Colonic mucosa (tissue), 4 donors: ENCODE results near the gene FOXA1. TPM values are rescaled to one million over a fixed set of nuclear protein-coding genes. Genes with fewer than 3 reads are reported as not detected.

ENCODE experiments used
- DNase-seq: peaks from one replicate; pipeline ENCODE4 v3.0.0-alpha.2; 2020
- H3K27ac ChIP-seq: fragments of 200-600 bp; one replicate; pipeline ENCODE4 v1.8.0; 2021
- H3K27me3 ChIP-seq: fragments of 200-600 bp; one replicate; pipeline ENCODE4 v1.8.0; 2021
- H3K36me3 ChIP-seq: fragments of 200-600 bp; one replicate; pipeline ENCODE4 v1.8.0; 2021
- H3K4me1 ChIP-seq: fragments of 200-600 bp; one replicate; pipeline ENCODE4 v1.8.0; 2021; ENCODE audit warnings: mild to moderate bottlenecking
- H3K4me3 ChIP-seq: fragments of 200-600 bp; one replicate; pipeline ENCODE4 v1.8.0; 2021
- H3K9ac ChIP-seq, 2 donors: one replicate each; pipeline ENCODE4 v1.7.0; 2013; ENCODE audit warnings: control low read depth in 2 of 2, low read depth in 2 of 2, low read length in 2 of 2
- H3K9me3 ChIP-seq: fragments of 200-600 bp; one replicate; pipeline ENCODE4 v1.8.0; 2021
- CTCF ChIP-seq: fragments of 200-600 bp; IDR thresholded peaks from one replicate; pipeline ENCODE4 v1.8.0; 2022; ENCODE audit warnings: antibody characterized with exemption, mild to moderate bottlenecking
- intact Hi-C: fragments of 100-400 bp; cut with DNase I; formaldehyde crosslinking; loops from one replicate; pipeline ENCODE4 v1.14.1; 2022
- total RNA-seq, 2 donors: library from RNA; stranded (reverse); fragmentation: NEBNext Ultra II Directional in 1 of 2; extraction: Animal tissue kit (Norgen Biotek cat#: 25700) in 1 of 2; gene quantifications; one replicate each; pipeline ENCODE4 v1.2.1, GENCODE V29; 2021
- donor health status: healthy.
- donor health status: DM: no; HTN: no; CAD: no.
- donor health status: DM: no; HTN: no; CAD: no.

Gene FOXA1
- total RNA-seq, 2 donors from 2014 or later: 70.5 to 87.7 TPM

GRCh38 chr14:37610945-37611523 is 16.0 kb upstream of the FOXA1 start:
- H3K4me3 ChIP-seq: no peak overlapping the region
- H3K36me3 ChIP-seq: no peaks in the 10 kb centered on the region
- TF ChIP-seq CTCF: no peak
- H3K27me3 ChIP-seq: no peaks in the 10 kb centered on the region
- H3K4me1 ChIP-seq: no peaks in the 10 kb centered on the region
- no peaks in the 10 kb centered on the region for H3K9me3 ChIP-seq
- peak overlapping the region in 1 of 2 donors; percentile 28 for H3K9ac ChIP-seq
- no peak for DNase-seq
- intact Hi-C loops: no loop called here
- no peak overlapping the region for H3K27ac ChIP-seq

DNA sequence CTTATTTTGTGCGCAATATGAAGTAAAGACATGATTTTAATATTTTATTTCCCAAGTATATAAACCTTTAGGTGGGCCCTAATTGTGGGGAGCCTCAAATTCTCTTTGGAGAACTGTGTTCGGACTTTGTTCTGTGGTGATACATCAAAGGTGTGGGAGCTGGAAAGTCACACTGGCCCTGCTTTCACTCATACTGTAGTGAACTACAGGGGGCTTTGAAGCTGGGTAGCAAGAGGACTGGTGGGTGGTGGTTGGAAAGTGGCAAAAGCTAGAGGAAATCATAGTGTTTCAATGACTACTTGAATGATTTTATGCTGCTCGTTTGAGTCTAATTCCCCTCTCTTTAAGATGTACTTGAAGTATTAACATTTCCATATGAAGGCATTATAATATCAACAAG is 13.6 kb upstream of the FOXA1 start:
- Histone ChIP-seq H3K4me1 (no peaks in the 10 kb centered on the region), H3K9me3 (no peaks in the 10 kb centered on the region), H3K4me3 (no peak overlapping the region), H3K36me3 (no peaks in the 10 kb centered on the region), H3K27ac (no peak overlapping the region), H3K9ac (no peak overlapping the region), H3K27me3 (no peaks in the 10 kb centered on the region)
- DNase-seq: no peak
- intact Hi-C loops: loop anchor here (10.0 kb wide), 1 partner anchor 266 kb away; no protein-coding TSS in a partner anchor
- no peak for TF ChIP-seq CTCF

GRCh38 chr14:37606678-37607077 is 11.6 kb upstream of the FOXA1 start:
- H3K4me1 ChIP-seq: no peaks in the 10 kb centered on the region
- H3K27ac ChIP-seq: no peak overlapping the region
- no peak overlapping the region for H3K9ac ChIP-seq
- no peak for DNase-seq
- TF ChIP-seq CTCF: no peak
- no peaks in the 10 kb centered on the region for H3K9me3 ChIP-seq
- H3K36me3 ChIP-seq: no peaks in the 10 kb centered on the region
- H3K27me3 ChIP-seq: peaks cover 10% of the 10 kb centered on the region
- intact Hi-C loops: loop anchor here (10.0 kb wide), 1 partner anchor 268 kb away; no protein-coding TSS in a partner anchor
- no peak overlapping the region for H3K4me3 ChIP-seq

- DNase-seq: no peak
- peaks cover 30% of the 10 kb centered on the region for H3K27me3 ChIP-seq
These were observed 8.7 kb upstream of the FOXA1 start for GRCh38 chr14:37603688-37604251.

More at GRCh38 chr14:37603688-37604251, 8.7 kb upstream of the FOXA1 start:
- Histone ChIP-seq H3K27ac (no peak overlapping the region), H3K9ac (no peak overlapping the region), H3K4me1 (peaks cover 6% of the 10 kb centered on the region), H3K4me3 (no peak overlapping the region), H3K36me3 (no peaks in the 10 kb centered on the region), H3K9me3 (no peaks in the 10 kb centered on the region)
- TF ChIP-seq CTCF: no peak
- intact Hi-C loops: loop anchor here (10.0 kb wide), 1 partner anchor 271 kb away; no protein-coding TSS in a partner anchor
